GM18499 (cell line): ENCODE data around the gene PANK3.
"Not testable (repeated sequence)": the region's sequence is repeated elsewhere in the genome, so short reads cannot be mapped to it uniquely, and the experiment has no call there.

Source experiments
- ATAC-seq: cut with Tn5 transposase; IDR thresholded peaks from one replicate; pipeline ENCODE4 v1.9.1; 2021; ENCODE audit warnings: moderate number of reproducible peaks; ENCODE audit not compliant: insufficient read depth, unreplicated experiment

PANK3 gene

GRCh38 chr5:168596927-168597326 is 17.8 kb upstream of the PANK3 start:
- ATAC-seq, result no peak

GRCh38 chr5:168596122-168596521 is 17.0 kb upstream of the PANK3 start:
- ATAC-seq, result not testable (repeated sequence)

GRCh38 chr5:168592014-168592368 is 12.8 kb upstream of the PANK3 start:
- no peak for ATAC-seq

- no peak for ATAC-seq
These were observed 12.3 kb upstream of the PANK3 start for GRCh38 chr5:168591302-168592013.

- no peak for ATAC-seq
These were observed 11.5 kb upstream of the PANK3 start for GRCh38 chr5:168590666-168591065.

- ATAC-seq, result no peak
These were observed 8.8 kb upstream of the PANK3 start for GRCh38 chr5:168587987-168588386.

GRCh38 chr5:168585119-168585856 is 6.1 kb upstream of the PANK3 start:
- no peak for ATAC-seq

- ATAC-seq, result peak; percentile 39
These were observed 4.7 kb upstream of the PANK3 start for GRCh38 chr5:168583742-168584482.

- not testable (repeated sequence) for ATAC-seq
These were observed 1.8 kb upstream of the PANK3 start for GRCh38 chr5:168580814-168581469.

GRCh38 chr5:168580227-168580508 is 1.0 kb upstream of the PANK3 start:
- ATAC-seq, result no peak

GRCh38 chr5:168579488-168580226 is 489 bp upstream of the PANK3 start:
- peak; percentile 79 for ATAC-seq

- no peak for ATAC-seq
These were observed 1.2 kb downstream of the PANK3 start for GRCh38 chr5:168578006-168578405.

GRCh38 chr5:168575391-168576372 is 3.5 kb downstream of the PANK3 start:
- ATAC-seq, result no peak

- ATAC-seq, result not testable (repeated sequence)
These were observed 5.0 kb downstream of the PANK3 start for GRCh38 chr5:168574156-168574555.

- not testable (repeated sequence) for ATAC-seq
These were observed 5.5 kb downstream of the PANK3 start for GRCh38 chr5:168573663-168574062.

- ATAC-seq, result no peak
These were observed 8.5 kb downstream of the PANK3 start for GRCh38 chr5:168570490-168571328.

- no peak for ATAC-seq
These were observed 10.4 kb downstream of the PANK3 start for GRCh38 chr5:168568738-168569137.

GRCh38 chr5:168563959-168564358 is 15.2 kb downstream of the PANK3 start:
- no peak for ATAC-seq
